Neuronal stem cell (in vitro differentiated cells): Measurements from ENCODE around the gene KLC3.

ENCODE experiments used
- DNase-seq: peaks from one replicate; pipeline ENCODE4 v3.0.0-alpha.2; 2013; ENCODE audit warnings: low spot score
- H2AFZ ChIP-seq: one replicate; pipeline ENCODE4 v1.6.1; 2013; ENCODE audit warnings: mild to moderate bottlenecking, low read length, inconsistent platforms
- H2AK5ac ChIP-seq: 2 replicates; pipeline ENCODE4 v1.6.1; 2013; ENCODE audit warnings: low read depth, mild to moderate bottlenecking, inconsistent platforms, low read length, moderate library complexity, mixed read lengths
- H2BK120ac ChIP-seq: 2 replicates; pipeline ENCODE4 v1.6.1; 2013; ENCODE audit warnings: low read depth, mild to moderate bottlenecking, inconsistent platforms, low read length, moderate library complexity, mixed read lengths
- H2BK12ac ChIP-seq: one replicate; pipeline ENCODE4 v1.6.1; 2013; ENCODE audit warnings: low read length, inconsistent platforms
- H2BK15ac ChIP-seq: 2 replicates; pipeline ENCODE4 v1.6.1; 2013; ENCODE audit warnings: mild to moderate bottlenecking, low read length, inconsistent platforms, mixed read lengths
- H2BK5ac ChIP-seq: one replicate; pipeline ENCODE4 v1.6.1; 2013; ENCODE audit warnings: inconsistent platforms, mild to moderate bottlenecking, low read length, moderate library complexity
- H3K14ac ChIP-seq: one replicate; pipeline ENCODE4 v1.6.1; 2013; ENCODE audit warnings: low read length, inconsistent platforms
- H3K18ac ChIP-seq: 2 replicates; pipeline ENCODE4 v1.6.1; 2013; ENCODE audit warnings: low read length, inconsistent platforms
- H3K23ac ChIP-seq: 2 replicates; pipeline ENCODE4 v1.6.1; 2013; ENCODE audit warnings: low read depth, mild to moderate bottlenecking, mixed read lengths, low read length, inconsistent platforms; ENCODE audit not compliant: poor library complexity
- H3K27ac ChIP-seq: replicated peaks from 3 replicates; pipeline ENCODE4 v1.5.1; 2013; ENCODE audit warnings: low read length, inconsistent platforms
- H3K27me3 ChIP-seq, 3 experiments: 2 replicates each; pipeline ENCODE4 v1.6.1; 2013; ENCODE audit warnings: low read length in 3 of 3, mild to moderate bottlenecking in 2 of 3, inconsistent platforms in 1 of 3, low read depth in 1 of 3, mixed read lengths in 1 of 3, moderate library complexity in 1 of 3; ENCODE audit not compliant: control insufficient read depth in 3 of 3, insufficient read depth in 3 of 3
- H3K36me3 ChIP-seq, 2 donors: replicated peaks in 1 of 2; 2 replicates each; pipeline ENCODE4 v1.6.1; 2013; ENCODE audit warnings: low read length in 2 of 2; ENCODE audit not compliant: control insufficient read depth in 2 of 2, insufficient read depth in 2 of 2
- H3K4ac ChIP-seq: 2 replicates; pipeline ENCODE4 v1.6.1; 2013; ENCODE audit warnings: inconsistent platforms, mild to moderate bottlenecking, low read length, moderate library complexity
- H3K4me1 ChIP-seq, 2 donors: 1 replicate in 1 of 2; 2 replicates in 1 of 2; pipeline ENCODE4 v1.6.1; 2013; ENCODE audit warnings: low read length in 2 of 2, low read depth in 1 of 2; ENCODE audit not compliant: control insufficient read depth in 2 of 2, insufficient read depth in 1 of 2
- H3K4me2 ChIP-seq: one replicate; pipeline ENCODE4 v1.6.1; 2013; ENCODE audit warnings: mild to moderate bottlenecking, low read length, inconsistent platforms; ENCODE audit not compliant: insufficient read depth, poor library complexity, severe bottlenecking
- H3K4me3 ChIP-seq, 2 donors: 2 replicates each; pipeline ENCODE4 v1.5.1; 2013; ENCODE audit warnings: low read length in 2 of 2, mild to moderate bottlenecking in 2 of 2, inconsistent platforms in 1 of 2, moderate library complexity in 1 of 2
- H3K79me1 ChIP-seq: one replicate; pipeline ENCODE4 v1.6.1; 2013; ENCODE audit warnings: low read depth, mild to moderate bottlenecking, inconsistent platforms, low read length, moderate library complexity
- H3K9ac ChIP-seq: one replicate; pipeline ENCODE4 v1.6.1; 2013; ENCODE audit warnings: mild to moderate bottlenecking, low read depth, low read length, inconsistent platforms; ENCODE audit not compliant: poor library complexity
- H3K9me3 ChIP-seq, 2 donors: replicated peaks in 1 of 2; 2 replicates each; pipeline versions ENCODE3 to v1.6.1; 2013; ENCODE audit warnings: low read length in 2 of 2, mild to moderate bottlenecking in 2 of 2, inconsistent platforms in 1 of 2, low read depth in 1 of 2, mixed read lengths in 1 of 2, moderate library complexity in 1 of 2; ENCODE audit not compliant: control insufficient read depth in 2 of 2, insufficient read depth in 1 of 2
- H4K8ac ChIP-seq: one replicate; pipeline ENCODE4 v1.6.1; 2013; ENCODE audit warnings: low read depth, mild to moderate bottlenecking, inconsistent platforms, low read length, moderate library complexity
- H4K91ac ChIP-seq: one replicate; pipeline ENCODE4 v1.6.1; 2013; ENCODE audit warnings: low read length, low read depth, mild to moderate bottlenecking, inconsistent platforms; ENCODE audit not compliant: poor library complexity
- WGBS, 2 donors: extraction: QIAGEN DNeasy Blood & Tissue Kit; methylation state at CpG; one replicate each; pipeline ENCODE4 v1.1.7; 2013; ENCODE audit warnings: missing lambda C conversion rate in 2 of 2, mixed read lengths in 1 of 2; ENCODE audit not compliant: insufficient read length in 2 of 2, insufficient replicate concordance in 1 of 2; ENCODE audit errors: extremely low coverage in 2 of 2; 5-methylcytosine and 5-hydroxymethylcytosine counted together

KLC3 gene

DNA sequence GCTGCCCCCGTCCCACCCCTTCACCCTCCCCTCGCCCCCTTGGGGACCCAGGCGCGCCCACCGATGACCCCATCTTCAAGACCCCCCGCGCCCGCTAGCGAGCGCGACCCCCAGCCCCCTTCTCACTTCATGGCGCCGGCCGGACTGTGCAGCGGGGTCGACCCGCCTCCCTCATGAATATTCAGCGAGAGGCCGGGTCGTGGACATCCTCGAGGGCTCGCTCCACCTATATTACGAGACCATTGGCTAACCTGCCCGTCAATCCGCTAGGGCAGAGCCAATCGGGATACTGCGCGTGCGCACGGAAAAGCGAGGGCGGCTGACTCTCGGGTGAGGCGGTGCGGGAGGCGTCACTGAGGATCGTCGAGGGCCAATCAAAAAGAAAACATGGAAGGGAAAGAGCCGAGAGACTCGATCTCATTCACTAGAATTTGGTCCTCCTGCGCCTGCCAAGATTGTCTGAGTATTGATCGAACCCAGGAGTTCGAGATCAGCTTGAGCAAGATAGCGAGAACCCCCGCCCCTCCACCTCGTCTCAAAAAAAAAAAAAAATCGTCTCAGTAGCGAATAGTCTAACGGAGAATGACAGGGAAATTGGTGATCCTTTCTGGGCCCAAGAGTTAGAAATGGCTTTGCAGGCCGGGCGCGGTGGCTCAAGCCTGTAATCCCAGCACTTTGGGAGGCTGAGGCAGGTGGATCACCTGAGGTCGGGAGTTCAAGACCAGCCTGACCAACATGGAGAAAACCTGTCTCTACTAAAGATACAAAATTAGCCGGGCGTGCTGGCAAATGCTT is 30.1 kb downstream of the KLC3 start, which contains the start of gene ERCC2:
ERCC2 (minus strand) TSS at position 164 of the 795 bp plus-strand sequence; CDS start at position 131, 33 bp downstream.
- Histone ChIP-seq H2AK5ac (peak within 1 kb of the TSS; percentile 92), H3K9me3 (no peaks in the 10 kb centered on the region), H3K36me3 (peaks cover 11 to 24% of the 10 kb centered on the region in 2 donors), H4K8ac (no peak within 1 kb of the TSS), H3K4ac (no peak within 1 kb of the TSS), H3K18ac (peak within 1 kb of the TSS; percentile 96), H3K14ac (peak within 1 kb of the TSS; percentile 82), H3K4me1 (peaks cover 6 to 15% of the 10 kb centered on the region in 2 donors), H3K79me1 (peaks cover 5% of the 10 kb centered on the region), H2AFZ (peak within 1 kb of the TSS; percentile 88), H3K4me2 (peak within 1 kb of the TSS; percentile 89), H2BK5ac (no peak within 1 kb of the TSS), H4K91ac (no peak within 1 kb of the TSS), H3K27ac (peak within 1 kb of the TSS; percentile 85), H3K23ac (peak within 1 kb of the TSS; percentile 95), H3K27me3 (no peaks in the 10 kb centered on the region), H3K9ac (peak within 1 kb of the TSS; percentile 95), H3K4me3 (peak within 1 kb of the TSS; percentile 79 to 99), H2BK12ac (peak within 1 kb of the TSS; percentile 73), H2BK15ac (peak within 1 kb of the TSS; percentile 58), H2BK120ac (no peak within 1 kb of the TSS)
- peak; percentile 99 for DNase-seq
- WGBS, 2 donors, result no CpG with 5 or more reads among the region's 55 CpGs

DNA sequence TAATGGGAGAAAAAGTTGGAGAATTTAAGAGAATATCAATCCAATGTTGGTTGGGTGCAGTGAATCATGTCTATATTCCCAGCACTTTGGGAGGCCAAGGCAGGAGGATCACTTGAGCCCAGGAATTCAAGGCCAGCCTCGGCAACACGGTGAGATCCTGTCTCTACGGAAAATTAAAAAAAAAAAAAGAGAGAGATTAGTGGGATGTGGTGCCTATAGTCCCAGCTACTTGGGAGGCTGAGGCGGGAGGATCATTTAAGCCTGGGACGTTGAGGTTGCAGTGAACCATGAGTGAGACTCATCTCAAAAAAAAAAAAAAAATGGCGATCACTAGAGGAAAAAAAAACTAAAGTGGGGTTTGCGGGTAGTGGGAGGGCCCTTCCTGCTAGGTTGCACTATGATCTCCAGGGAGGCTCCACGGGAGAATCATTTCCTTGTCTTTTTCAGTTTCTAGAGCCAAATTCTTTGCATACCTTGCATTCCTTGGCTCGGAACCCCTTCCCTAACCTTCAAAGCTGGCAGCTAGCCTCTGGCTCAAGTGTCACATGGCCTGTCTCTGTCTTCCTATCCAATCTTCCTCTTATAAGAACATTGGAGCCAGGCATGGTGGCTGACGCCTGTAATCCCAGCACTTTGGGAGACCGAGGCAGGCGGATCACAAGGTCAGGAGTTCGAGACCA is 35.6 kb downstream of the KLC3 start:
- Histone ChIP-seq H3K27me3 (no peaks in the 10 kb centered on the region), H3K9me3 (no peaks in the 10 kb centered on the region), H2BK120ac (no peak overlapping the region), H3K4me1 (peaks cover 4 to 9% of the 10 kb centered on the region in 2 donors), H3K14ac (no peak overlapping the region), H3K4me3 (no peak overlapping the region), H2BK5ac (no peak overlapping the region), H3K36me3 (no peaks in the 10 kb centered on the region), H3K9ac (no peak overlapping the region), H3K79me1 (no peaks in the 10 kb centered on the region), H3K18ac (no peak overlapping the region), H4K8ac (no peak overlapping the region), H2BK12ac (no peak overlapping the region), H4K91ac (no peak overlapping the region), H2AFZ (peak overlapping the region; percentile 47), H3K27ac (peak overlapping the region; percentile 85), H3K4me2 (no peak overlapping the region), H3K23ac (no peak overlapping the region), H2AK5ac (no peak overlapping the region), H3K4ac (no peak overlapping the region), H2BK15ac (no peak overlapping the region)
- peak; percentile 75 for DNase-seq
- WGBS, 2 donors, result no CpG with 5 or more reads among the region's 13 CpGs

DNA sequence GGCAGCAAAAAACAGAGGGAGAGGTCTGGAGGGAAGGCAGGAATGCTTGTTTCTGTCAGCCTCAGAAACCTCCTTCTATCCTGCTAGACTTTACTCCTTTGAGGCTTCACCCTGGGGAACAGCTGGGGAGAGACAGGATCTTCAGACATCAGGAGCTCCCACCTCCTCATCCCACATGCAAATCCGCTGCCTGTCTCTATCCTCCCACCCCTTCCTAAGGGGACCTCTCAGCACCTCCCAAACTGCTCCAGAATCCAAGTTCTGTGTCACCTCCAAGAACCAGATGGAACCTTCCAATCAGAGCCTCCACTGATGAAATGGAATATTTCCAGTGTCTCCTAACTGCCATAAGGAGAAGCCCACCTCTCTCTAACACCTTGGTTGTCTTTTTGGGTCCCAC is 39.6 kb downstream of the KLC3 start:
- H3K4ac ChIP-seq, result no peak overlapping the region
- no CpG with 5 or more reads among the region's 1 CpG for WGBS, 2 donors
- no peak overlapping the region for H3K4me2 ChIP-seq

DNA sequence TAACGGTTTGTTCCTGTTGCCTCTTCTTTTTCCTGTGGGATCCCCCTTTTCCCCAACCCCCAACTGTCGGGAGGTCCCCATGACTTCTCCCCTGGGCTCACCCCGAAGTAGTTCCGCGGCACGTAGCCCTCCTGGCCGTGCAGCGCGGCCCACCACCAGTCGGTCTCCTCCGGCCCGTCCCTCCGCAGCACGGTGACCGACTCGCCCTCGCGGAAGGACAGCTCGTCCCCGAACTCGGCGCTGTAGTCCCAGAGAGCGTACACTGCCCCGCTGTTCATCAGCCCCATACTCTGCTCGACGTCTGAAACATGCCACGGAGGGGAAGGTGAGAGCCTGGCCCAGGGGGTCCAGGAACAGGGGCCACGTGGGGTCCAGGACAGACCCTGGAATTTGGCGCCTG is 41.9 kb downstream of the KLC3 start:
- H3K14ac ChIP-seq, result peak overlapping the region; percentile 82
- H4K8ac ChIP-seq, result no peak overlapping the region
- peak overlapping the region; percentile 73 for H2BK12ac ChIP-seq
- no peak for DNase-seq
- no peaks in the 10 kb centered on the region for H3K9me3 ChIP-seq
- peak overlapping the region; percentile 66 for H3K4ac ChIP-seq
- H2BK5ac ChIP-seq, result no peak overlapping the region
- H3K4me2 ChIP-seq, result no peak overlapping the region
- no peaks in the 10 kb centered on the region for H3K79me1 ChIP-seq
- no peak overlapping the region for H3K27ac ChIP-seq
- no peaks in the 10 kb centered on the region for H3K36me3 ChIP-seq
- peaks cover 0 to 21% (median 11%) of the 10 kb centered on the region in 3 experiments for H3K27me3 ChIP-seq
- peak overlapping the region; percentile 85 for H3K18ac ChIP-seq
- H2AFZ ChIP-seq, result no peak overlapping the region
- peaks cover 4 to 5% of the 10 kb centered on the region in 2 donors for H3K4me1 ChIP-seq
- peak overlapping the region; percentile 84 for H2AK5ac ChIP-seq
- H3K4me3 ChIP-seq, result no peak overlapping the region
- peak overlapping the region; percentile 85 for H2BK15ac ChIP-seq
- H3K23ac ChIP-seq, result no peak overlapping the region
- no peak overlapping the region for H2BK120ac ChIP-seq
- WGBS, 2 donors, result no CpG with 5 or more reads among the region's 29 CpGs
- H3K9ac ChIP-seq, result no peak overlapping the region
- H4K91ac ChIP-seq, result no peak overlapping the region

More for the DNA sequence above, 39.6 kb downstream of the KLC3 start:
- Histone ChIP-seq H2BK5ac (no peak overlapping the region), H2AK5ac (no peak overlapping the region), H2BK12ac (no peak overlapping the region), H3K4me1 (no peaks in the 10 kb centered on the region), H2BK120ac (no peak overlapping the region), H3K27ac (no peak overlapping the region), H3K9me3 (no peaks in the 10 kb centered on the region), H3K18ac (no peak overlapping the region), H4K91ac (no peak overlapping the region), H3K36me3 (no peaks in the 10 kb centered on the region), H3K79me1 (no peaks in the 10 kb centered on the region), H3K14ac (no peak overlapping the region), H2BK15ac (no peak overlapping the region), H2AFZ (no peak overlapping the region), H3K4me3 (no peak overlapping the region), H3K23ac (no peak overlapping the region), H3K9ac (no peak overlapping the region), H3K27me3 (peaks cover 0 to 4% (median 2%) of the 10 kb centered on the region in 3 experiments), H4K8ac (no peak overlapping the region)
- no peak for DNase-seq
